Measurements from ENCODE around the gene LAMA4.
"Not testable (repeated sequence)": the region's sequence is repeated elsewhere in the genome, so short reads cannot be mapped to it uniquely, and the experiment has no call there.

Gene LAMA4

DNA sequence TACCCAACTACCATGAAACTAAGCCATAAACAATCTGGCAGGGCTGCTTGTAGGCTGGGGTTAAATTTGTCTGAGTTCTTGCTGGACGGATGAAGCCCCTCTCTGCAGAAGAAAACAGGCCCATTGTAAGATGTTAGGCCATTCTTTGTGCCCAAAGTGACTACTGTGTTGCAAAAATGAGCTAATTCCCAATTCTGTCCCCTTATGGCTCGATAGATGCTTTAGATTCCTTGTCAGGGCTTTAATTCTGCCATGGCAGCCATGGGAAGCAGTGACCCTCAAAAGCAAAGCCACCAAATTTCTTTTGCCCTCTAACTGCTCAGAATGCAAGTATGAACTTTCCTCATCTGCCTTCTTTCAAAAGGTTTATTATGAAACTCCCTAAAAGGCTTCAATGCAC is 45.2 kb downstream of the LAMA4 start:
- no peak for DNase-seq

DNA sequence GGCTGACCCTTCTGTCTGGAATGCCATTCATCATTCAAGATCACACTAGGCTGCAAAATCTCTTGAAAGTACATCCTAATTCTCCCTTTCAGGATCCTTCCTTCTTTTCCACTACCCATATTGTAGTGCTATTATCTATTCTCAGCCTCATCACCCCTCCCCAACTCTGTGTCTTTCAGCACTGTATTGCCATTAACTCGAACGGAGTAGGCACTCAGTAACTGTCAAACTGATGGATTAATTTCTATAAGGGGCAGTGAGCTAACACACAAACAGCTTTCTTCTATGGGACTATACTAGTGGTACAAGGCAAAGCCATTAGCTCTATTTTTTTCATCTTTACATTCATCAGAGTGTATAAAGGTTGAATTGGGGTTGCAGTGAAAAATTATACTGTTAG is 46.6 kb downstream of the LAMA4 start:
- no peak for DNase-seq

DNA sequence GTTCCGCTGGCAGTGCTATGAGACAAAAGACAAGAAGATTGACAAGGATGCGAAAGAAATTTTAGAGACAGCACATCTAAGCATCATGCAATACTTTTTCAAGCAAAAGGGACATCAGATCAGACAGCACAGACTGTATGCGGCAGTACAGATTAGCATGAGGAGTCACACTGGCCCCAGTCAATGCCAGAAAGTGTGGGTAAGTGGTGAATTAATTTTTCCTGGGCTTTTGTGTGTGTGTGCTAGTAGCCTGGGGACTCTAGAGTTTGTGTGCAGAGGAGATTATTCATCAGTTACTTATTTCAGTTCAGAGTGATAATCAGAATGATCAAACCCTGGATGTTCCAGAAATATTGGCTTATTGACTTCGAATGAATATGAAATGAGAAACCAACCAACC is 47.2 kb downstream of the LAMA4 start:
- DNase-seq: no peak

DNA sequence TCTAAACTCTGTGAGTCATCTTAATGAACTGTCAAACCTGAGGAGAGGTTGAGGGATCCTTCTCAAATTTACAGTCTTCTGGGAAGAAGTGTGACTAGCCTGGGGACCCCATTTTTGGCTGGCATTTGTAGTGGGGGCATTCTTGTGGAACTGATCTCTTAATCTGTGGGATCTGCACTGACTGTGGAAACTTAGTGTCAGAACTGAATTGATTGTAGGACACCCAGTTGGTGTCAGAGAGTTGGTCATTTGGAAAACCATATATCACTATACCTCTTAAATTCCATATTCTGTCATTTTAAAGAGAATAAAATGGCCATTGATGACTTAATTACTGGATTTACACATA is 48.3 kb downstream of the LAMA4 start:
- DNase-seq: no peak

DNA sequence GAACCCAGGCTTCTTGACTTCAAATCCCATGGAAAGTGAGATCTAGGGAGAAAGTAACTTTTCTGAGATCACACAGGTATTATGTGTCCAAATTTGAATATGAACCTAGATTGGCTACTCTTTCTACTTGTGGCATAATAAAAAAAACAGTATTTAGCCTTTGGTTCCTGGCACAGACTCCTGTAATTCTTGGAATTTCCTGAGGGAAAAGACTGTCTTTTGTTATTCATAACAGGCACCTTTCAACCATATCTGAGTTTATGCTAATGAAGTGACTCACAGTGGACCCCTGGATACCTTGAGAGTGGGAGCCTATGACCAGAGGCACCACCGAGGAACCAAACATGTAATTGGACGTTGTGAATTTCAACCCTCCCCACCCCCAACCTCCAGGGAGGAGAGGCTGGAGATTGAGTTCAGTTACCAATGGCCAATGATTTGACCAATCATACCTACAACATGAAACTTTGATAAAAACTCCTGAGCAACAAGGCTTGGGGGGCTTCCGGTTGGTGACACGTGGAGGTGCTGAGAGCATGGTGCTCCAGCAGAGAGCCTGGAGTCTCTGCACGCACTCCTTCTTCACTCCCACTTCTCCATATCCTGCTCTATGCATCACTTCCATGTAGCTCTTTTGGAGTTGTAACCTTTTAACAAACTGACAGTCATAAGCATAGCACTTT is 48.8 kb downstream of the LAMA4 start:
- no peak for DNase-seq

DNA sequence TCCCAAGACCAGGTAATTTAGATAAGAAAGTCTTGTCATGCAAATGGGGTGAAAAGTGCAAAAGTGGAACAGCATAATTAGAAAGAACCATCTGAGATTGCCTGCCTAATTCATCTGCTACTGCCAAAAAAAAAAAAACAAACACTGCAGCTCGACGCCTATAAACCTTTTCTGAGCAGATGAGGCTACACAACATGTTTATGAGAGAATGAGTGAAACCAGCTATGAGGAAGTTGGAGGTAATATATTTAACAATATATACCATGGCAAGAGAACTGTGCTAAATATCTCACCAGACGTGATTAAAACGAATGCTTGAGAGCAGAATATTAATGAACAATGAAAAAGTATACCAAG is 50.0 kb downstream of the LAMA4 start:
- DNase-seq: peak; percentile 4

DNA sequence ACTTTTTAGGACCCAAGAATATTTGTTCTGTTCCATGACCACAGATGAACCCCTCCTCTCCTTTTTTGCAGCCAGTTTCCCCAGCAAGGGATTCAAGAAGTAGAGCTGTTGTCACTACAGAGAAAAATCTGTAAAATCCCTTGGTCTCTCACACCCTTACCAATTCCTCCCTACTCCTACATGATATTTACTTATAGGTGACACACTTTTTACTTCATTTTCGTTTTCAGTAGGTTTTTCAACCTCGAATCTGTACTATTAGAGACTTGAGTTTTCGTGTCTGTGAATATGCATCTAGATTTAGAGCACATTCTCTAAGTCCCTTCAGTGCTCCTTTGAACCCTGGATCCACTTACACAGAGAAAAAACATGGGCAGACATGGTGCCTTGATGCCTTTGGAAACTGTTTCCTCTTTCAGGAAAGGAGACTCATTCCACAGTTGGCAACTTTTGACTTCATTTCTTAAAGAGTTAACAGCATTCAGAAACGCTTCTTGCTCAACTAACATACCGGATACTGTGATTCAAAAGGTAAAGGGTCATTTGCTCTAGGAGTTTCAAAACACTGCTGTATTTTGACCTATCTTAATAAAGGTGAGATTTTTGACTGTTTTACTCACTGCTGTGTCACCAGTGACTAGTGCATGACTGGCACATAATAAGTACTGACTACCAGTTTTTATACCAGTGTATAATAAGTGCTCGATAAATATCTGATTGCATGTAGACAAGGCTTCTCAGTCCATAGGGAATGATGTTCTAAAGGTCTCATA is 50.6 kb downstream of the LAMA4 start:
- no peak for DNase-seq

DNA sequence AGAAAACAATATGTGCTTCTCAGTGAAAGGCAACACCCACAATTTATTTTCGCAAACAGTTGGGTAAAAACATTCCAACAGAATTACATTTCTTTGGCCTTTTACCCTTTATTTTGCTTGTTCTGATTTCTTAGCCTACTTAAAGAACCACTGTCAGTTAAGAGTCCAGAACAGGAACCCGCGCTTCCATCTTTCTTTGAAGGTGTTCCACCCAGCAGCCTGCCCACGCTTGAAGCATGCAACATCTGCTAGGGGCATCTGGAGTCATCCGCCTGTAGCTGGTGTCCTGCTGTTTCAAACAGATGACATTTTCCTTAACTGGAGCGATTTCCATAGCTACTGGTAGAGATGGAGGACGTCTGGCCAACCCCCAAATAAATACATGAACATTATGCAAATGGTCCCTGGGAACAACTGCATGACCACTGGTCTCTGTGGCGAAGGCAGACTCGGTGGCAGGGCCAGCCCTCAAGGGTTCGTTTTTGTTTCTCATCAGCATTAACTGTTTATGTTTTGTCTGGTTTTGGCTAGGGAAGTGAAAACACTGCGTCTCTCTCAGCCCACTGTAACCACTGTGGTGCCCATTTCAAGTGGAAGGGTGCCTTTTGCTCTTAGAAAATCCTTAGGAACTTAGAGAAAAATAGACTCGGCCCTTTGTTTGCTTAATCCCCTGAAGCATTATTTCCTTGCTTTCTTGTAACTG is 51.6 kb downstream of the LAMA4 start:
- DNase-seq: peak; percentile 73

DNA sequence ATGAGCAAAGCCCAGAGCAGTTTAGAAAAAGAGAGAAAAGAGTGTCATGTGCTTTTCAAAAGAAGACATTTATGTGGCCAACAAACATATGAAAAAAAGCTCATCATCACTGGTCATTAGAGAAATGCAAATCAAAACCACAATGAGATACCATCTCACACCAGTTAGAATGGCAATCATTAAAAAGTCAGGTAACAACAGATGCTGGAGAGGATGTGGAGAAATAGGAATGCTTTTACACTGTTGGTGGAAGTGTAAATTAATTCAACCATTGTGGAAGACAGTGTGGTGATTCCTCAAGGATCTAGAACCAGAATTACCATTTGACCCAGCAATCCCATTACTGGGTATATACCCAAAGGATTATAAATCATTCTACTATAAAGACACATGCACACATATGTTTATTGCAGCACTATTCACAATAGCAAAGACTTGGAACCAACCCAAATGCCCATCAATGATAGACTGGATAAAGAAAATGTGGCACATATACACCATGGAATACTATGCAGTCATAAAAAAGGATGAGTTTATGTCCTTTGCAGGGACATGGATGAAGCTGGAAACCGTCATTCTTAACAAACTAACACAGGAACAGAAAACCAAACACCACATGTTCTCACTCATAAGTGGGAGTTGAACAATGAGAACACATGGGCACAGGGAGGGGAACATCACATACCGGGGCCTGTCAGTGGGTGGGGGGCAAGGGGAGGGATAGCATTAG is 54.0 kb downstream of the LAMA4 start:
- not testable (repeated sequence) for DNase-seq

DNA sequence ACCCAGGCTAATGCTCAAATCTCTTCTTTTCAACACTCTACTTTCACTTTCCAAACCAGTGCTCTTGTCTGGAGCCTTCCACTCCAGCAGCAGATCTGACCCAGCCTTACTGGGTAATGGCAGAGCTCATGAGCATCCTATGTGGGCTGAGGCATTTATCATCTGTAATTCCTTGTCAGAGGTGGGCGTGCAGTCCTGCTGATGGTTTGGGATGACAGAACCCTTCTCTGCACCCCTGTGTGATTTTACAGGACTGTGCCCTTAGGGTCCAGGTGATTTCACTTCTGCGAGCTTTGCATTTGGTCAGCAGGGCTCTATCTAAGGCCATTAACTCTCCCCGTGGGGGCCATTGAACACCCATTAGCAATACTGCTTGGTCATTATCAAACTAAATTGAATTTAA is 55.4 kb downstream of the LAMA4 start:
- no peak for DNase-seq

DNA sequence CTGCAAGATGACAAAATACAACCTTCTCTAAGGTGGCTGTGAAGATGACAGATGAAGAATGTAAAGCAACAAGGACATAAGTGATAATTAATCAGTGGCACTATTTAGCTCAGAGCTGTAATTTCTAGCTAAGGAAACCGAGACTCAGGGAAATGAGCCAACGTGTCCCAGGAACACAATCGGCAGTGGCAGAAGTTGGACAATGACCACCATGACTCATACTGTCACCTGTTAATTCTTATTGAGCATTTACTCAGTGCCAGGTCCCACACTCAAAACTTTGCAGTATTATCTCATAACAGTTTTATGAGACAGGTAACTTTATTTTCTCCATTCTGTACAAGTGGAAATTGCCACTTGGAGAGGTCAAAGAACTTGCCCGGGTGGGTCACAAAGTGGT is 55.8 kb downstream of the LAMA4 start:
- DNase-seq: no peak

DNA sequence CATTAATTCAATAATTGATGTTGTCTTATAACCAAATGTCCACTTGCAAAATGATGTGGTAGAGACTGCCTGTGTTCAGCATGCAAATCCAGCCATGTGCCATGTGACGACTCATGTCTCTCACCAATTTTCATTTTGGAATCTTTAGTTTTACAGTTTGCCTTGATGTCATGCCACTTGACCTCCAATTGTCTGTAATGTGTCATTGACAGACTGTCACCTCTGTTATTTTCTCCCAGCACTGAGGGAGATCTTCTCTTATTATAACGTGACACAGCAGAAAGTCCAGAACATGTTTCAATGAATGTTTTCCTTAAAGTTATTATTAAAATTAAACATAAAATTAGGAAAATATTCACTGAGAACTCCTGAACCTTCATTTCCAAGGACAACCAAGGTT is 56.7 kb downstream of the LAMA4 start:
- no peak for DNase-seq

DNA sequence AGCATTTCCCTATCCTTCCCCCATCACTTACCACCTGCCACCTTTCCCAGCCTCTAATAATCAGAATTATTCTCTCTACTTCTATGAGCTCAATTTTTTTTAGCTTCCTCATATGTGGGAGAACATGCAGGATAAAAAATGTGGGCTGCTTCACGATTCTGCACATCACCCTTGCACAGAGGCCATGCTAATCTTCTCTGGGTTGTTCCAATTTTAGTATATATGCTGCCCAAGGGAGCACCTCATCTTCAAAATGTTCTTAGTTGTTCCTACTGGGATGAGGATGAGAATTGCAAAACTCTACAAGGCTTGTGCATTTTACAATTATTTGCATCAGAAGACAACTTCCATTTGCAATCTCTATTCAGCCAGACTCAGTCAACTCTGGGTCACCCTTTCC is 58.1 kb downstream of the LAMA4 start:
- DNase-seq: no peak

DNA sequence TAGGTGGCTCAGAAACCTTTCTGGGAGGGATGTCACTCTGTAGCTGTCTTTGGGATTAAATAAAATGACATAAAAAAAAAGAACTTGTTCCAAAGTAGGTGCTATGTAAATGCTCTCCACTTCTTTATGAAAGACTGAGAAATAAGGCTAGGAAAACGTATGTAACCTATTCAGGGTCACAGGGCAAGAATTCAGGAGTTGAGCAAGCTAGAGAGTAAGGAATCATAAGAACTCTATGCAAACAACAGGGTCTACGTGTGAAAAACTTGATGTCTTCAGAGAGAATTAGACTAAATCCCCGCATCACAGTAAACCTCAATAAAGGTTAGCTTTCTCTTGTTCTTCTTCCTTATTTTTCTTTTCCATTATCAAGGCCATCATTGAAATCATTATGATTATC is 59.2 kb downstream of the LAMA4 start:
- DNase-seq: no peak

DNA sequence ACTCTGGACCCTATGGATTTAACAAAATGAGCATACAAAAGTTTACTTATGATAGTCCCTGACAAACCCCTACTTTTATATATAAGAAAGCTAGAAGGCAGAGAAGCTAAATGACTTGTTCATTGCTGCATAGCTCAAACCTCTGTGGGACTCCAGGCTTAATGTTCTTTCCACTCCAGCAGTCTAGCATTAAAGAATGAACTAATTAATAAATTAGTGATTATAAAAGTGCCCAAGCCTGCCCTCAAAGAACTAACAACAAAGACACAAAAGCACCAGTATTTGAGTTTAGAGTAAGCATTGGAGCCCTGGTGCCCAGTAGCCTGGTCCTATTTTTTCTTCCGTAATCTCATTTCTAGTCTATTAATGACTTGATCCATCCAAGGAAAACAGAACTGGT is 59.9 kb downstream of the LAMA4 start:
- DNase-seq: no peak

DNA sequence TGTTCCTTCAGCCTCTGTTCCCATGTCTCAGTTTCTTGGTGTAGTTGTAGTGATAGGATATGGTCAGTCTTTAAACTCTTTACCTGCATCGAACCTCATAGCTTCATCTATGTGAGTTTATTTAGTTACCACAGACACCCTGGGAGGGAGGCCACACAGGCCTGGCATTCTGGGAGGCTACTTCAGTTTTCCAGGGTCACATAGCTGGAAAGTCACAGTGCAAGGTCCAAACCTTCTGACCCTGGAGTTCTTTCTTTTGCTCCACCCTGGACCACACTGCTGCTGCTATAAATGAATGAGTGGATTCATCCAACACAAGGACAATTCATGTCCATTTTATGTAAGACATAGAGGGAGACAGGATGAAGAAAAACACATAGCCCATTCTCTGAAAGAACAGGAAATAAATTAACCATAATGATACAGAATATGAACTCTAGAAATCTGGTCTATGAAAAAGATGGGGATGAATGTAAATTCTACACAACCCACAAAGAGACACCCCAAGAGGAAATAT is 60.8 kb downstream of the LAMA4 start:
- DNase-seq: no peak

DNA sequence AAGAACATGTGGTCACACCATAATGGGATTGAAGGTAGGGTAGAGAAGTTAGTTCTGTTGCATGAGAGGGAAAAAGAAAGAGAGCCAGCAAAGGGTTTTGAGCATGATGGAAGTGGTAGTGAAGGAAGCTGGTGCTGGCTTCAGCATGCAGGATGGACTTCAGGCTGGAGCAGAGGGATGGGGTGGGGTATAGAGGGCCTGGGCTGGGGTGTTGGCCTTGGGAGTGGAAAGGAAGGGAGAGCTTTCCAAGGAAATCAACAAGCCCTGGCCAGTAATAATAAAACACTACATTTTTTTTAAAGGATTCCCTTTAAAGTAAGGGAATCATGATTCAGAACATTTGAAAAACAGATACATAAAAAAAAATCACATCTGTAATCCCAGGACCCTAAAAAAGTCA is 61.2 kb downstream of the LAMA4 start:
- no peak for DNase-seq

DNA sequence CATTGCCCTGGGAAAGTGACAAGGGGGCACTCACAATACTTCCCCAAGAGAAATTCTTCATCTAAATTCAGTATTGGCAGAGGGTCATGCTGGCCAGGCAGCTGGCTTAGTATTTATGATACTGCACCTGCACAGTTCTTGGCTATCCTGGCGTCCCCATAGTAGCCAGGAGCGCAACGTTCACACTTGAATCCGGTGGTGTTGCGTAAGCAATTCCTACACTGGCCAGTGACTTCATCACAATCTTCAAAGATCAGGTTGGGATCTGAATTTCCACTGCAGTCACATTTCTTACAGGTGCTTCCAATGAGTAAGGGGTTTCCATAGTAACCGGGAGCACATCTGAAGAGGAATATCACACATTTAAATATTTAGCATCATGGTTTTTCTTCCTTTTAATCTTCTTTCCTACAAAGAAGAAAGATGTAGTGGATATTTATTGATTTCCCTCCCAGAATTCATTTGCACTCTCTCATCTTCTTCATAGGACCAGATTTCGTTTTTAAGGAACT is 62.8 kb downstream of the LAMA4 start:
- no peak for DNase-seq

DNA sequence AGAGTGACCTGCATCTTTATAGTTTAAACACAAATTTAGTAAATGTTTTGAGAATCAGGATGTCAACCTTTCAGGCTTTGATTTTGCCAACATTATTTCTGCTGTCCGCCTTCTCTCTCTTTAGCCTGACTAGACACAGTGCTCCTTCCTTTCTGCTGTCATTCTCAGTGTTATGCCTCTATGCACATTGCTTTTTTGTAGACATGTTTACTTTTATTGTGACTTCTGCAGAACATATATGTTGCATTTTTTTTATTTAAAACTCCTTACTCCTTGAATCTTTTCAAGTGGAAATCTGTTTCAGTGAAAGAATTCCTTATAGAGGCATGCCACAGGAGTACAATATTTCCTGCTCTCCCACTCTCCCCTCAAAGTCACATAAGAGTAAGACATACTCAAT is 64.2 kb downstream of the LAMA4 start:
- DNase-seq: no peak

DNA sequence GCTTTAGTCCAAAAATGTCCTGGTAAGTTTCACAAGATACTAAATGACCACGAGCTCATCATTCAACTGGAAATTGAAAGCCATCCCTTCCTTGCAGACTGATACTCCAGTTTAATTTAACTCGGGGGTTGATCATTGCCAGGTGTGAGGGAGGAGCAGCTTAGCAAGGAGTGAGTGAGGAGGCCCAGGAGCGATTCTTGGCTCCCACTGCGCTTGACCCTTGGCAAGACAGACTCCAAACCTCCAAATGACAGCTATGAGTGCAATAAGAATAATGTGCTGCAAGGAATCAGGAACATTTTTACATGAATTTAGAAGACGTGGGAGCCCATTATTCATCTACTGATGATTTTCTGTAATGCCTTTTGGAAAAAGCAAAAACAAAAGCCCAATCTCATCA is 64.9 kb downstream of the LAMA4 start:
- no peak for DNase-seq

DNA sequence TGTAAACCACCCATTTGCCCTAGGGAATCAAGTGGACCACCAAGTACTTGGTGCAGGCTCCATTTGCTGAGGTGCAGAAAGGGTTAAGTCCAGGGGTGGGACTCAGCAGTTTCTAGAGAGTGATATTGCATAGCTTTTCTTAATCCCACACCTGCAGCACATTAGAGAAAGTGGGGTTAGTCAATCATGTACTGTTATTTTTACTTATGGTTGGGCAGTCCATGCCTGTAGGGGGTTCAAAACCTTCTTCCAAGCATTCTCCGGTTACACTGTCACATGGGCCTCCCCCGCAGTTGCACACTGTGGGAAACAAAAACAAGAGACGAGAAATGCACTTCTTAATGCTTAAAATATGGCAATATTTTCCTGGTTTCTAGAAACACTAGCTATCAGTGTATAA is 65.5 kb downstream of the LAMA4 start:
- no peak for DNase-seq

DNA sequence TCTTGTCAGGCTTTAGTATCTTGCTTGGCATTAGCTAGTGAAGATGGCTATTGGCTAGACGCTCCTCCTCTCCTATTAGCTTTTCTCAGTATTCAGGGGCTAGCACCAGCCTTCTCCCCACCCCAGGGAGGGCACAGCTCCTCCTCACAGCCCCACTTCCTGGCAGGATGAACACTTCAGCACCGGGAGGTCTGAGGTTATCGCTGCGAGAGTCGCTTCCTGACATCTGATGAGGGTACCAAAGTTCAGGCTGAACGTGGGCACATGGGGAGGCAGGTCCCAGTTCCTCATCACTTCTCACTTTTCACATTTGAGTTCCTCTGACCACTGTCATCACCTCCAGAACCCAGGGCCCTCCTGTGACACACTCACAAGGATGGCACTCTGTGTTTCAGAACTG is 66.6 kb downstream of the LAMA4 start:
- DNase-seq: no peak

DNA sequence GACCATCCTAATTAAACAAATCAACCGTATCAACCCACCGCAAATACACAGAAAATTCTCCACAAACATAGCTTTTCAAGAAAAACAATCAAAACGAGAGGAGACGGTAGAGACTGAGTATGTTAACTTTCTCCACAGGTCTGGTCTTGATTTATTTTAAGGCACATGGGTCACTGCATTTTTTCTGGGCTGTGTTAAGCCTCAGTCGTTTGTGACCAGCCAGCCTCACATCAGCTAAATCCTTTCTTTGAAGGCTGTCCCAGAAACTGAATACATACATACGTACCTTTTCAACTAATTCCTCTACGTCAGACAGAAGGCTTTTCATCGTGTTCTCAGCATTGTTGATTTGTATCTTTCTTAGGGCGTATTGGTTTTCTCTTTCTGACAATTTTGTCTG is 69.4 kb downstream of the LAMA4 start:
- no peak for DNase-seq
